Mesendoderm (in vitro differentiated cells): Measurements from ENCODE around the gene RAP1B. TPM values are rescaled to one million over a fixed set of nuclear protein-coding genes. Genes with fewer than 3 reads are reported as not detected.

Source experiments
- DNase-seq: peaks from one replicate; pipeline ENCODE4 v3.0.0; 2013
- H2AK5ac ChIP-seq: 2 replicates; pipeline ENCODE4 v1.6.1; 2013; ENCODE audit warnings: low read length, inconsistent platforms
- H2BK120ac ChIP-seq: 2 replicates; pipeline ENCODE4 v1.6.1; 2013; ENCODE audit warnings: low read depth, mild to moderate bottlenecking, low read length, moderate library complexity, mixed read lengths
- H2BK15ac ChIP-seq: replicated peaks from 2 replicates; pipeline ENCODE4 v1.6.1; 2013; ENCODE audit warnings: low read depth, mild to moderate bottlenecking, moderate library complexity
- H2BK5ac ChIP-seq: 2 replicates; pipeline ENCODE4 v1.6.1; 2013; ENCODE audit warnings: low read length, inconsistent platforms
- H3K18ac ChIP-seq: 2 replicates; pipeline ENCODE4 v1.6.1; 2013; ENCODE audit warnings: mild to moderate bottlenecking, low read length, mixed read lengths
- H3K23ac ChIP-seq: one replicate; pipeline ENCODE4 v1.6.1; 2013; ENCODE audit warnings: low read length
- H3K27ac ChIP-seq: 2 replicates; pipeline ENCODE4 v1.5.1; 2013; ENCODE audit warnings: low read depth, mild to moderate bottlenecking, inconsistent platforms, low read length, moderate library complexity
- H3K27me3 ChIP-seq: 2 replicates; pipeline ENCODE4 v1.6.1; 2013; ENCODE audit warnings: low read length, control low read depth, mild to moderate bottlenecking, inconsistent platforms; ENCODE audit not compliant: insufficient read depth, poor library complexity
- H3K36me3 ChIP-seq: 2 replicates; pipeline ENCODE4 v1.6.1; 2013; ENCODE audit warnings: low read length, inconsistent platforms; ENCODE audit not compliant: control insufficient read depth, insufficient read depth
- H3K4ac ChIP-seq: one replicate; pipeline ENCODE4 v1.6.1; 2013; ENCODE audit warnings: low read depth, mild to moderate bottlenecking, low read length, moderate library complexity
- H3K4me1 ChIP-seq: 2 replicates; pipeline ENCODE4 v1.6.1; 2013; ENCODE audit warnings: low read depth, low read length, inconsistent platforms; ENCODE audit not compliant: control insufficient read depth
- H3K4me2 ChIP-seq: 2 replicates; pipeline ENCODE4 v1.6.1; 2013; ENCODE audit warnings: low read length
- H3K4me3 ChIP-seq: 2 replicates; pipeline ENCODE4 v1.5.1; 2013; ENCODE audit warnings: mild to moderate bottlenecking, low read length
- H3K56ac ChIP-seq: one replicate; pipeline ENCODE4 v1.6.1; 2013; ENCODE audit warnings: low read length
- H3K79me1 ChIP-seq: 2 replicates; pipeline ENCODE4 v1.6.1; 2013; ENCODE audit warnings: low read length, inconsistent platforms
- H3K79me2 ChIP-seq: 2 replicates; pipeline ENCODE4 v1.6.1; 2013; ENCODE audit warnings: mild to moderate bottlenecking, low read length; ENCODE audit not compliant: control insufficient read depth, insufficient read depth
- H3K9ac ChIP-seq: 2 replicates; pipeline ENCODE4 v1.6.1; 2013; ENCODE audit warnings: low read length, inconsistent platforms
- H4K5ac ChIP-seq: one replicate; pipeline ENCODE4 v1.6.1; 2013; ENCODE audit warnings: low read length
- H4K8ac ChIP-seq: one replicate; pipeline ENCODE4 v1.6.1; 2013; ENCODE audit warnings: low read depth, mild to moderate bottlenecking, control low read depth, low read length, moderate library complexity
- WGBS: extraction: QIAGEN DNeasy Blood & Tissue Kit; methylation state at CpG from one replicate; pipeline ENCODE4 v1.1.7; 2013; ENCODE audit warnings: low lambda C conversion rate, missing lambda C conversion rate; ENCODE audit not compliant: insufficient coverage; ENCODE audit errors: extremely low coverage; 5-methylcytosine and 5-hydroxymethylcytosine counted together
- small RNA-seq: library from polyadenylated mRNA; stranded (forward); fragments of <200 nt; extraction: miRNeasy Mini kit (QIAGEN cat#:217004); gene quantifications from one replicate; pipeline ENCODE3, GENCODE V24; 2013; ENCODE audit not compliant: insufficient read depth

Gene RAP1B

GRCh38 chr12:68695454-68695853 lies 84.8 kb downstream of the RAP1B start:
- H2AK5ac ChIP-seq, result no peak overlapping the region
- H3K18ac ChIP-seq, result no peak overlapping the region
- no peak overlapping the region for H3K4ac ChIP-seq
- no peak overlapping the region for H3K4me3 ChIP-seq
- peaks cover 2% of the 10 kb centered on the region for H3K79me1 ChIP-seq
- H4K5ac ChIP-seq, result no peak overlapping the region
- peaks cover 1% of the 10 kb centered on the region for H3K36me3 ChIP-seq
- no peak overlapping the region for H2BK5ac ChIP-seq
- H3K9ac ChIP-seq, result no peak overlapping the region
- H2BK15ac ChIP-seq, result no peak overlapping the region
- H3K4me2 ChIP-seq, result no peak overlapping the region
- H3K27ac ChIP-seq, result no peak overlapping the region
- H3K56ac ChIP-seq, result no peak overlapping the region
- DNase-seq, result no peak
- no peak overlapping the region for H2BK120ac ChIP-seq
- no peak overlapping the region for H4K8ac ChIP-seq
- no peak overlapping the region for H3K23ac ChIP-seq
- H3K4me1 ChIP-seq, result no peaks in the 10 kb centered on the region
- no peaks in the 10 kb centered on the region for H3K27me3 ChIP-seq
- H3K79me2 ChIP-seq, result no peaks in the 10 kb centered on the region

GRCh38 chr12:68699486-68699885 lies 88.8 kb downstream of the RAP1B start:
- no peak overlapping the region for H4K8ac ChIP-seq
- WGBS, result no CpG with 5 or more reads among the region's 1 CpG

More at GRCh38 chr12:68699486-68699885, 88.8 kb downstream of the RAP1B start:
- Histone ChIP-seq H3K79me2 (no peaks in the 10 kb centered on the region), H3K9ac (no peak overlapping the region), H2AK5ac (no peak overlapping the region), H3K18ac (no peak overlapping the region), H3K27ac (no peak overlapping the region), H3K4me1 (no peaks in the 10 kb centered on the region), H3K36me3 (peaks cover 3% of the 10 kb centered on the region), H3K23ac (no peak overlapping the region), H3K4me3 (no peak overlapping the region), H3K4ac (no peak overlapping the region), H3K4me2 (no peak overlapping the region), H2BK15ac (no peak overlapping the region), H3K27me3 (no peaks in the 10 kb centered on the region), H3K79me1 (no peaks in the 10 kb centered on the region), H2BK5ac (no peak overlapping the region), H4K5ac (no peak overlapping the region), H2BK120ac (no peak overlapping the region), H3K56ac (no peak overlapping the region)
- no peak for DNase-seq

Small RNA genes within 50 kb of the gene (small RNA-seq; reads per million reads assigned to genes)
- gene RF00017 (not detected), gene SNORA70G (not detected)
